ENCODE measurements around the gene SKOR2.

Gene SKOR2

GRCh38 chr18:47251289-47252120 lies at the start of gene SKOR2:
Gene SKOR2 (minus strand): TSS chr18:47251660. CDS start chr18:47249183, 2,477 bp downstream.
- no peak within 1 kb of the TSS for H3K4me3 ChIP-seq (replicated peaks; ENCODE audit: low read depth, low read length)
- no peak for DNase-seq (ENCODE audit: low read depth)
- no peak for TF ChIP-seq CTCF (IDR thresholded peaks at IDR 0.05; ENCODE audit: low read length, missing control alignments)

GRCh38 chr18:47296462-47296861 lies 45.0 kb upstream of the SKOR2 start:
- H3K4me3 ChIP-seq (replicated peaks; ENCODE audit: low read depth, low read length): no peak overlapping the region
- DNase-seq (ENCODE audit: low read depth): no peak
- no peak for TF ChIP-seq CTCF (IDR thresholded peaks at IDR 0.05; ENCODE audit: low read length, missing control alignments)

- DNase-seq (ENCODE audit: low read depth): no peak
- no peak overlapping the region for H3K4me3 ChIP-seq (replicated peaks; ENCODE audit: low read depth, low read length)
- no peak for TF ChIP-seq CTCF (IDR thresholded peaks at IDR 0.05; ENCODE audit: low read length, missing control alignments)
Measured at GRCh38 chr18:47294801-47295200, 43.3 kb upstream of the SKOR2 start.

- DNase-seq (ENCODE audit: low read depth): no peak
- no peak overlapping the region for H3K4me3 ChIP-seq (replicated peaks; ENCODE audit: low read depth, low read length)
- TF ChIP-seq CTCF (IDR thresholded peaks at IDR 0.05; ENCODE audit: low read length, missing control alignments): no peak
Measured at GRCh38 chr18:47288741-47289140, 37.3 kb upstream of the SKOR2 start.

GRCh38 chr18:47287911-47288585 lies 36.6 kb upstream of the SKOR2 start:
- DNase-seq (ENCODE audit: low read depth): no peak
- no peak overlapping the region for H3K4me3 ChIP-seq (replicated peaks; ENCODE audit: low read depth, low read length)
- TF ChIP-seq CTCF (IDR thresholded peaks at IDR 0.05; ENCODE audit: low read length, missing control alignments): no peak

GRCh38 chr18:47286776-47287410 lies 35.4 kb upstream of the SKOR2 start:
- no peak for TF ChIP-seq CTCF (IDR thresholded peaks at IDR 0.05; ENCODE audit: low read length, missing control alignments)
- DNase-seq (ENCODE audit: low read depth): no peak
- H3K4me3 ChIP-seq (replicated peaks; ENCODE audit: low read depth, low read length): no peak overlapping the region

All from fibroblast of pulmonary artery (primary cell).